DMS 273 treated with DMSO at 0.1 percent for 48 hours (cell line): ENCODE measurements around the gene KLK14.

Experiments used
- DNase-seq: peaks from one replicate; lab custom pipeline; 2025; lab: John Stamatoyannopoulos, UW

The KLK14 gene

GRCh38 chr19:51084505-51084904, 1.8 kb upstream of the KLK14 start:
- DNase-seq, result no peak

DNA sequence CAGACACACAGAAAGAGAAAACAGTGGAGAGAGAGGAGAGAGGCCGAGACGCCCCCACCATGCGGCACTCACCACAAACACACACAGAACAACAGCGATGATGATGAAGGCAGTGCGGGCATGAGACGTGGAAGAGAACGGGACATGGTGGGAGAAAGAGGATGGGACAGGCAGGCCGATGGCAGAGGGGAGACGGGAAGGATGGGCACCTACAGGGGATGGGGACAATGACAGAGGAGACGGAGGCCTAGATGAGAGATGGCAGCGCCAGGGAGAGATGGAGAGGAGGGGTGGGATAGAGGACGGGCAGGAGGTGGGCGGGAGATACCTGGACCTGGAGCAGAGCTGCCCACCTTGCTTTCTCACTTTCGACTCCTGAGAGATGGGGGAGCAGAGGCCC, 1.1 kb upstream of the KLK14 start:
- no peak for DNase-seq

DNA sequence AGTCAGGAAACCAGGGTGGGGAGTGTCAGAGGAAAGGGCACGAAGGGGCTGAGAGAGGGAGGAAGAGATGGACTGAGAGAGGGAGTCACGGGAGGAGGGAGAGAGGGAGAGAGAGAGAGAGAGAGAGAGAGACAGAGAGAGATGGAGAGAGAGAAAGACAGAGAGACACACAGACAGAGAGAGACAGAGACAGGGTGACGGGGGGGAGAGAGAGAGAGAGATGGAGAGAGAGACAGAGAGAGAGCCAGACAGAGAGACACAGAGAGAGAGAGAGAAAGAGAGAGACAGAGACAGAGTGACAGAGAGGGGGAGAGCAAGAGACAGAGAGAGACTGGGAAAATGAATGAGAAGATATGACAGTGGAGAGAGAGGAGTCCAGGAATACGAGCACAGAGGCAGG, 494 bp upstream of the KLK14 start:
- DNase-seq, result no peak

DNA sequence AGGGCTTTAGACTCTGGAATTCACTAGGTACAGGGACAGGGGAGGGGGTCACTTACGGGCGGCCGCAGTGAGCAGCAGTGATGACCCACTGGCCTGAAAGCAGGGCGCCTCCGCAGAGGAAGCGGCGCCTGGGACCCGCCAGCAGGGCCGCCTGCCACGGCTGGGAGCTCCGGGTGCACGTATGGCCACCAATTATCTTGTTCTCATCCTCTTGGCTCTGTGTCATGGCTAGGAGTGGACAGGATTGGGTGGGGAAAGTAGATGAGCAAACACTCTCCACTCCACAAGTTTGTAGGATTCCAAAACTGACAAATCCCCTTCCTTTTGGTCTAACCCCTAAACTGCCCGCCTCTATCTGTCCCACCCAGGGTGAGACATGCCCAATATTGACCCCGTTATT, 1.2 kb downstream of the KLK14 start:
- DNase-seq, result no peak

- no peak for DNase-seq
These were observed 3.1 kb downstream of the KLK14 start for GRCh38 chr19:51079481-51080110.

GRCh38 chr19:51078731-51079130, 4.0 kb downstream of the KLK14 start:
- DNase-seq, result no peak

- no peak for DNase-seq
These were observed 4.6 kb downstream of the KLK14 start for GRCh38 chr19:51078104-51078503.

DNA sequence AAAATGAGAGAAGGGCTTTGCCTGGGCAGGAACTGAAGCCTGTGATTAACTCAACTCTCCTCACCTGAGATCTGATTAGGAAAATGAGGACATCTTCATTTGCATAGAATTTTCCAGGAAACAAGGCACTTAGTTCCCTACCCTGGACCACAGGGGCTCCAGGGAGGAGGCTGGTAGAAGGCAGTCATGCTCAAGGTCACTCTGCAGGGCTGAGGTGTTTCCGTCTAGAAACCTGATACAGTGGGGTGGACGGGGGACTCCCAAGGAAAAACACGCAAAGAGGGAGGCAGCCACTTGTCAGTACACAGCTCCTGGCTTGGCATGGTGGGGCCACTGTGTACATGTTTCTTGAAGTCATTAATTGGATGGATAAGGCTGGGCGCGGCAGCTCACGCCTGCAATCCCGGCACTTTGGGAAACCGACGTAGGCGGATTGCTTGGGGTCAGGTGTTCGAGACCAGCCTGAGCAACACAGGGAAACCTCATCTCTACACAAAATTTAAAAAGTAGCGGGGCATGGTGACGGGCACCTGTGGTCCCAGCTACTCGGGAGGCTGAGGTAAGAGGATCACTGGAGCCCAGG, 6.0 kb downstream of the KLK14 start:
- no peak for DNase-seq

DNA sequence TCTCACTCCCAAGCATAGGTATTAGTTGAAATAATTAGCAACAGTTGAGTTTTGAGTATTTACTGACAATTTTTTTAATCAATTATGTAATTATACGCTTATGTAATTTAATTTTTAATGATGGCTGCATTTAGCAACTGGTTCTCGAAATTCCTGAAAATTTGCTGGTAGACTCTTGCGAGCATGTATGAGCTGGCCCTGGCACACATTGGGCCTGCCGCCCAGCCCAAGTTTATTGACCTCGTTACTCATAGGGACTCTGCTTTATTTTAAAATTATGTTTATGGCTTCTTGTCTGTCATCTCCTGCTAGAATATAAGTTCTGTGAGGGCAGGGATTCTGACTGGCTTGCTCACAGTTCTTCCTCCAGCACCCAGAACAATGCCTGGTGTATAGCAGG, 6.7 kb downstream of the KLK14 start:
- no peak for DNase-seq

DNA sequence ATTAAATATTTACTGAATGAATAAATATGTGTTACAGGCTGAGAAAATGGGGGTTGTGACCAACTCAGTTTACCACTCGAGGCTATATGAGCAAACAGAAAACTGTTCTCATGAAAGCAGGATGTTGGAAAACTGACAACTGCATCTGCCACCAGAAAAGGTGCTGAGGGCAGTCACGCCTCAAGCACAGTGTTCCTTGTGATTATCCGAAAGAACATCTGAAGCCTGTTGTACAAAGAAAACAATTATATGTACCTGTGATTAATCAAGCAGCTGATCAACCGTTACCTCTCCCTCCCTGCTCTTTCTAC, 11.6 kb downstream of the KLK14 start:
- DNase-seq, result no peak

- no peak for DNase-seq
These were observed 12.2 kb downstream of the KLK14 start for GRCh38 chr19:51070334-51071094.

- no peak for DNase-seq
These were observed 16.1 kb downstream of the KLK14 start for GRCh38 chr19:51066393-51067186.

- DNase-seq, result no peak
These were observed 17.3 kb downstream of the KLK14 start for GRCh38 chr19:51065221-51065960.

DNA sequence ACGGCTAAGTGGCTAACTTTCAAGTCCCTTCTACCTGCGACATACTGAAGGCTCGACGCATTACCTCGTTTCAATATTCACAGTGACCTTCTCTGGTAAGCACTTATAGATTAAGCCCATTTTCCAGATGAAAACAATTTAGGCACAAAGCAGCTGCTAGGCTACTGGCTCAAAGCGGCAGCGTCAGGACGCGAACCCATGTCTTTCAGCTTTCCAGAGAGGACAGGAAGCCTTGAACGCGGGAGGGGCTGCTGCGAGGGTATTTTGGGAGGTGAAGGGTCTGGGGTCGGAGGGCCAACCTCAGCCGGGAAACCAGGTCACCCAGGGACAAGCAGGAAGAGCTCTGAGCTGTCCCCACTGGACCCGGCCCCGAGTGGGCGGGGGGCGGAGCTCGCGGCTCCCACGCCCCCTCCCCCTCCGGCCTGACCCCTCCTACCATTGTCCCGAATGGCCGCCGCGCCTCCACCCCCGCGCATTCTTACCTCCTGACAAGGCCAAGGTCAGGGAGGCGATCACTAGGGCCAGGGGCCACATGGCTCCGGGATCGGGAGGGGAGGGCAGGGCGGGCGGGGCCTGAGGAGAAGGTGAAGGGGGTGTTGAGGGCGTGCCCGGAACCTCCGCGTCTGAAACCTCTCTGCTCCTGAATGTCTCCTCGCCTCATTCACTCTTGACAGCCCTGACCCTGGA, 18.0 kb downstream of the KLK14 start, which contains the start of gene KLK13:
TSS of gene KLK13 (minus strand) at position 559 of the 687 bp plus-strand sequence. CDS start at position 534, 25 bp downstream.
- no peak for DNase-seq

DNA sequence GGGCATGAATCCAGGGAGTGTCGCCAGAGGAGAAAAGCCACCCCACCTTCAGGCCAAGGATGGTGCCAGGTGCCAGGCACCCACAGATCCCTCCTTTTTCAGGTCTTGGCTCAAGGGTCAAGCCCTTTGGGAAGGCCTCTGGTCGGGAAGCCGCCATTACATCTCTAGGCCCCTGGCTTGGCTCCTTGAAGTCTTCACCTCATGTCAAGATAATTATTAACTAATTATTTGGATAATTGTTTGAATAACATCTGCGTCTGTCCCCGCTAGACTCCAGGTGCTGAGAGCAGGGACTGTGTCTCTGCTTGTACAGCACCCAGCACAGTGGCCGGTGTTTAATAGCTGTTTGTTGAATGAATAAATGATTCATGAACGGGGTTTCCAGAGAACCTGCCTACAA, 19.0 kb downstream of the KLK14 start:
- DNase-seq, result no peak

DNA sequence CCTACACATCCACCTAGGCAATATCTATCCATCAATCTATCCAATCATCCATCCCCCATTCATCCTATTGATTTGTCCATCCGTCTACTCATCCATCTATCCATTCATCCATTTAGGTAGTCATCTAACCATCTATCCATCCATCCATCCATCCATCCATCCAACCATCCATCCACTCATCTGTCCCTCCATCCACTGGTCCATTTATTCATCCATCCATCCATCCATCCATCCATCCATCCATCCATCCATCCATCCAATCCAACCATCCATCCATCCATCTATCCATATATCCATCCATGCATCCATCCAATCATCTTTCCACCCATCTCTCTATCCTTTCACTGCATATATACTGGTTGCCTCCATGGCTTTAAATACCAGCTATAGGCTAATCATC, 21.7 kb downstream of the KLK14 start:
- no peak for DNase-seq

GRCh38 chr19:51060336-51060735, 22.4 kb downstream of the KLK14 start:
- DNase-seq, result no peak

GRCh38 chr19:51059715-51060114, 23.0 kb downstream of the KLK14 start:
- DNase-seq, result no peak

DNA sequence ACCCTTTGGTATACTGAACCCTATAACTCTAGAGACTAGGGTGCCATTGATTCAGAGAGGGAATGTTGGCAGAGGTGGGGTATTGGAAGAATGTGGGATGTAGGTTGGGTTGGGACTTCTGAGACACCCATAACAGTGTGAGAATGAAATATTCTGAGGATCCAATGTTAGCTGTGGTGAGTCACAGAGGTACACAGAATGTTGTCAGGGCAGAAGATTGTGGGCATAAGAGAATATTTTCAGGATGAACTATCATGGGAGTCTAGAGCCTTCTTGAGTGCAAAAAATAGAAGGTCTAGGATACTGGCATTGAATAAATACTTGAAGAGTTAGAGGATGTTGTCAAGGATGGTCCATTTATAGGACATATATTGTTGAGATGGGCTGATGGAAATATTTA, 26.8 kb downstream of the KLK14 start:
- DNase-seq, result no peak

DNA sequence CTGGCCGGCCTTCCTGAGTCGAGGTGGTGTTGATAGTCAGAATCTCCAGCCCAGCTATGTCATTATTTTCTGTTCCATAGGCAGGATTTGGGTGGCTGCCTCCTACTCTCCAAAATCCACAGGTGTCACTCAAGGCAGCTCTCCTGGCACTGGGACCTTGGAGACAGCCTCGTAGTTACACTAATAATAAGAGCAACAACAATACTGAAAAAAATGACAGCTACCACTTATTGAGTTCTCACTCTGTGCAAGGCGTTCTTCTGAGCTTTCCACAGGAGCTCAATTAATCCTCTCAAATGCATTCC, 35.7 kb downstream of the KLK14 start:
- DNase-seq, result no peak

- DNase-seq, result no peak
These were observed 38.4 kb downstream of the KLK14 start for GRCh38 chr19:51044327-51044726.

DNA sequence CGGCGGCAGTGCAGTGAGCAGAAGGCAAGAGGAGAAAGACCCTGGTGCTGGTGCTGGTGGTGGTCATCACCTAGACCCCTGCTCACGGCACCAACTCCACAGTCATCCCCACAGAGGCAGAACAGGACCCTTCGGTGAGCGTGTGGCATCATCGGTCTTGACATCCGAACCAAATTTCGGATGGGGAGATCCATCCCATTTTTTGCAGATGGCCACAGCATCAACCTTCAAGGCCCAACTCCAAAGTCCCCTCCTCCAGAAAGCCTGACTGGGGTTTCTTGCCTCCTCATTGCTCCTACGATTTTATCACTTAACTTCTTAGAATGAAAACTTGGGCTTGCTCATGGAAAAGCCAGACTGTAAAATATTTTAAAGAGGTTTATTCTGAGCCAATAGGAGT, 39.2 kb downstream of the KLK14 start:
- DNase-seq, result no peak
